T-helper 2 cell (primary cell): ENCODE measurements around the gene TENM3.

Source experiments
- DNase-seq, 5 experiments: peaks; one replicate each; pipeline versions ENCODE4 v3.0.0 to v3.0.0-alpha.2; 2012 to 2022

Gene TENM3

DNA sequence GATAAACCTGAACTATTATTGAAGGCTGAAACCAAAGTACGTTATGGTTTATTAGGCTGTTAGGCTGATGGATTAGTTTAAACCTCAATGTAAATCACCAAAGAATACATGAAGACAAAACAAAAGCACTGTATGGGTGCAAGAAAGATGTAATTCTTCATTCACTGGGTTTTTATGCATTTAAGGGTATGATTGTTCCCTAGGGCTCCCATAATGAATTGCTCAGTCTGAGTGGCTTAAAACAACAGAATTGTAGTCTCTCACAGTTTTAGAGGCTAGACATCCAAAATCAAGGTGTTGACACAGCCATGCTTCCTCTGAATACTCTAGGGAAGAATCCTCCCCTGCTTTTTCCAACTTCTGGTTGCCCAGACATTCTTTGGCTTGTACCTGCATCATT, 222.8 kb downstream of the TENM3 start:
- DNase-seq: no peak

DNA sequence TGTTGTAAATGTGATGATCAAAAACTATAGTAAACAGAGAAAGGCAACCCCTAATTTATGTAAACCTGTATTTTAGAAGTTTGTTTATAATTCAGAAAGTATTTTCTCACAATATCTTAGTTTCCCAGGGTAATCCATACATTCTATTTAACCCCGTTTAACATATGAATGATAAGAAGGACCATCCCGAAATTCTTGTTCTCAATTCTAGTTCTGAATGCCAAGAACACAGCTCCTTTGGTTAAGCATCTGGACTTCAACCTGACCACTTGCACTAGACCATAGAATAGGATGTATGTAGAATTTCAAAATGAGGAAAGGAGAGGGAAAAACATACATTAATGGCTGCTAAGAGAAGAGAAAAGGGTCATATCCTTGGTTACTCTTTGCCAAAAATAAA, 227.0 kb downstream of the TENM3 start:
- DNase-seq: no peak

GRCh38 chr4:182475539-182475938, 232.3 kb downstream of the TENM3 start:
- no peak for DNase-seq

- peak in 1 of 5 experiments; percentile 3 for DNase-seq
Measured at GRCh38 chr4:182478475-182478874, 235.3 kb downstream of the TENM3 start.

- no peak for DNase-seq
Measured at GRCh38 chr4:182483685-182484084, 240.5 kb downstream of the TENM3 start.

- DNase-seq: no peak
Measured at GRCh38 chr4:182486881-182487280, 243.7 kb downstream of the TENM3 start.

DNA sequence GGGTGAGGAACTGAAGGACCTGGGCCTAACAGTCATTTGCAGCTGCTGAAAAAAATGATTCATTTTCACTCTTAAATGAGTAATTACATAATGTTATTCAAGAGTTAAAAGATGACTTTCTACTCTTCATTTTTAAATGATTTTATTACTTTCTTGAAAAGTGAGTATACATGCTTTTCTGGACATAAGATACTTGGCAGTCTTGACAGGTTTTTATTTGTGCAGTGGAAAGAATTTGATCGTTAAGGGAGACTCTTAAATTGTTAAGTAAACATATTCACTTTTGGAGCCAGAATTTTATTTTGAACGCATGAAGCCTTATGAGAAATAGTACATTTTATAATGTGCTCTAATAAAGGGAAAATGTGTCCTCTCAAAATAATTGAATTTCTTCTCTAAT, 245.7 kb downstream of the TENM3 start:
- DNase-seq: no peak

DNA sequence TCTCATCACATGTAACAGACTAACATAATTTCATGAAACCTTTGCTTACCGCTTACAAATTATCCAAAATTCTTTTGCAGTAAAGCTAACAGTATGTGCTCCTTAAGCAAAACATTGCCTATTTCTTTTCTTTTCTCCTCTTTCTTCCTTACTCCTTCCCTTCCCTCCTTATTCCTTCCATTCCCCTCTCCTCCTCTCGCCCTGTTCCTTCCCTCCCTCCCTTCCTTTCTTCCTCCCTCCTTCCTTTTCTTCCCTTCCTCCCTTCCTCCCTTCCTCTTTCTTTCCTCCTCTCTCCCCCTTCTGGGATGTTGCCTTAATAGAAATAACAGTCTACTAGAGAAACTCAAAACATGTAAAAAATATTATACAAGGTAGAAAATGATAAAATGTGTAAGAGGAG, 246.4 kb downstream of the TENM3 start:
- DNase-seq: no peak

DNA sequence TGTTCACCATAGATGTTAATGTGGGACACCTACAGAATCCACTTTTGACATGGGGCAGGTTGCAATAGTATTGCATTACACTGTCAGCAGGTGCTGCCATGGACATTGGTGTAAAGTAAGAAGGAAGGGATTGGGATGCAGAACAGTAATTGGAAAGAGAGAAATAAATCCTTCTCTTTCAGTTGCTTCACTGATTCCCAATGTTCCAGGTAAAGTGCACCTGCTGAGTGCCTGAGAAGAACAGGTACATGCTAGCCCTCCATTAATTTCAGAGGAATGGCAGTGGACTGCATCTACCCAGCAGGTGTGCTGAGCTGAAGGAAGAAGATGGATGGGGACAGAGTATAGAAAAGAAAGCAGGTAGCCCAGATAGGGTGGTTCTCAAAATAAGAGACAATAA, 248.5 kb downstream of the TENM3 start:
- DNase-seq: no peak

GRCh38 chr4:182492423-182492822, 249.2 kb downstream of the TENM3 start:
- no peak for DNase-seq

DNA sequence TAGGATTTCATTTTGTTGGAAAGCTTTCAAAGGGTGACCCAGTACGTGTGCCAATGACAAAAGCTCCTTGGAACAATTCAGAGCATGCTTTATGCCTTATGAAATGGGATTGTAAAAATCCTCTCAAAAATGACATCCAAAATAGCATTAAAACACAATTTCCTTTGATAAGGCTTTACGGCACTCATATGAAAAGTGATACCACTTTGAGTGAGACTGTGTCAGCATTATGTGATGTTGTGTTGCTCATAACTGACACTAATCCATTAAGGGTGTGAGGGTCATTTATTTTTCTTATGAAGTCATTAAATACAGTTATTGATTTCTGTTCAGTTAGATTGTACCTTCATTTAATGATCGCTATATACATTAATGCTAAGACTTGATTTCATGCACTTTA, 250.2 kb downstream of the TENM3 start:
- no peak for DNase-seq

GRCh38 chr4:182494103-182494502, 250.9 kb downstream of the TENM3 start:
- no peak for DNase-seq

GRCh38 chr4:182495031-182495430, 251.8 kb downstream of the TENM3 start:
- DNase-seq: no peak

- no peak for DNase-seq
Measured at GRCh38 chr4:182495645-182496385, 252.6 kb downstream of the TENM3 start.

DNA sequence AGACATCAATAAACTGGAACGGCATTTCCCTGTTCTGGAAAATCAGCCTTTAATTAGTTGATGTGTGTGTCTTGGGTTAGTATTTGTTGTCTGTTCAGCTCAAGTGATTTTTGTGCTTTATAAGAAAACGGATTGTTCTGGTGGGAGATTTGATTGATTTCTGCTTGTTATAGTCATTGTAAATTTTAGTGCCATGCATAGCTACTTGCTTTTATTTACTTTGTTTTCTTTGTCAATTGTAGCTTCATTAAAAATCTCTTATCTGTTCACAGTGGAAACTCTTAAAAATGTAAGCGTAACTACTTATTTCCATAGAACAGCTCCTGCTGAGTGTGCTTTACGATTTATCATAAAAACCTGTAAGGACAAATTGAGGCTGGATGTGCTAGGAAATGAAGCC, 253.2 kb downstream of the TENM3 start:
- no peak for DNase-seq

DNA sequence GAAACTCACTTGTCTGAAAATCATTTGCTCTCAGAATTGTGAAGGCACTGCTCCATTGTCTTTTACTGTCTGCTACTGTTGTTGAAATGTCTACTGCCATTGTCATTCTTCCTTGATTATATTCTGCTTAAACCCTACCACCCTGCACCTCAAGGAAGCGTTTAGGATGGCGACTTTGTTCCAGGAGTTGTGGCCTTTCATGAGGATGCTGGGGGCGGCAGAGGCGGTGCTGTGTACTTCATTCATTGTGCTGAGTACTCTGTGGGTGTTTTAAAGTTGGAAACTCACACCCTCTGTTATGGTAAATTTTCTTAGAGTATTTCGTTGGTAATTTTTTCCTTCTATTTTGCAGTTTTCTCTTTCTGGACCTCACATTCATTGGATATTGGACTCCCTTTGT, 258.9 kb downstream of the TENM3 start:
- DNase-seq: no peak

DNA sequence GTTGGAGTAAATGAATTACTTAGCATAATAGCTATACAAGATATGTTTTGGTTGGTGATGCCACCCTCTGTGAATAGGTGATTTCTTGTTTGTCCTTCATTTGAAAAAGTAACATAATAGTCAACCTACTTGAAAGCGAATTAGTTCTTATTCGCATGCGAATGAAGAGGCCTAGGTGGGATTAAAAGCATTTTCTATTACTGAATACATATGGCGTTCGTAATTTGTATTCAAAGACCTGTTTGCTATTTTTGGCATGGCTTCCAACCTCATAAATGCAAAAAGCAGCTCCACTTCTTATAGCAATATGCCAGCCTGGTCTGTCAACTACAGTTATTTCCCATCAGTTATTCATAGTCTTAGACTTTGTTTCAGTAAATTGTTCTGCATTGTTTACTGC, 261.3 kb downstream of the TENM3 start:
- DNase-seq: no peak

DNA sequence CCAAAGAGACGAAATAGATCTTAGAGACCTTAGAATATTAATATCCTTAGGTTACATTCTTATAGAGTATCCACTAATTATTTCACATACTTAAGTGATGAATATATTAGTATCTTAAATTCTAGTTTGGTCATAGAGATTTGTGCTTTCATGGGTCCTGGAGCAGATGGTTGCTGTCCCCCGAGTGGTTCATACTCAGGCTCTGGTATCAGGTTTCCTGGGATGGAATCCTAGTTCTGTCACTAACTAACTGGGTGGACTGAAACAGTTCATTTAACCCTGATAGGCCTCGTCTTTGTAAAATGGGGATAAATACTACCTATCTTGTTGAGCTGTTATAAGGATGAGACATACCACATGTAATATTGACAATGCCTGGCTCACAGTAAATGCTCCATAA, 264.6 kb downstream of the TENM3 start:
- DNase-seq: no peak

DNA sequence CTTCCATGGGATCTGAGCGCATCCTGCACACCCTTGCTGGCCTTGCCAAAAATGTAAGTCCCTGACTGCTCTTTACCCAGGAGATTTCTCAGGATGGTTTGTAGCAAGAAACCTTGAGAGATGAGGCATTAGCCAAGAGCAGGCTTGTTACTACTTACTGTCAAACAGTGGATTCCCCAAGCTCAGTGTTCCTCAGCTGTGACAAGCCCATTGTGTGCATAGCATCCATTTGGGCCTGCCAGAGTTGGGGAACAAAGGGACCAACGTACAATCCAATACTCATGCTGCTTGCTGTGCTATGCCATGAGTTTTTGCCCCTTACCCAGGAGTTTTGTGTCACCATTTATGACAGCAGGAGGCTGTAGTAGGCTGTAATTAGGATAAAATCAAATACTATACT, 267.6 kb downstream of the TENM3 start:
- no peak for DNase-seq

DNA sequence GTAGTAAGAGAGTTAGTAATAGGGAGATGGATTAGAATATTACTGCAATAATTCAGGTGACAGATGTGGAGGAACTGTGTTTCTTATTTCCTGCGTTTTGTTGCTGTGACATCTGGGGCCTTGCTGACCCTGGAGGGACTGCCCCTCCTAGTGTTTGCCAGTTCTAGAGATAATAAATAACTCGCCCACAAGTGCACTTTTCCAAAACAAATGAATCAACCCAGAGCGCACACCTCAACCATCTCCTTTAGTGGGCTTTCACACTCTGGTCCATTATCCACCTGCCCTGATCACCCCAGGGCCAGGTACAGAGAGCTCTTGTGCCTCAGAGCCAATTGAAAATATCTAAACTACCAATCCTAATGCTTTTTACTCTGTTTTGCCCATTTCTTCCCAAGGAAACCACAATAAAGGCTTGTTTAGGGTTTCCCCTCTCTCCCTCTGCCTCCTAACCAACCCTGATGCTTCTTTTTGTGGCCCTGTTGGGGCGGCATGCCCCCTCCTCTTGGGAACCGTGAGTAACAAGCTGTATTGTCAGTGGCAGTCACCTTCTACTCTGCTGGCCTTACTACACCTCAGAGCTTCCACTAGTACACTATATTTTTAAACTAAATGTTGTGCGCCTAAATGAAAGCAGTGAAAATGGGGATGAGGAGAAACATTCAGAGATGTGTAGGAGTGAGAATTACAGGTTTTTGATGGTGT, 270.5 kb downstream of the TENM3 start:
- no peak for DNase-seq

DNA sequence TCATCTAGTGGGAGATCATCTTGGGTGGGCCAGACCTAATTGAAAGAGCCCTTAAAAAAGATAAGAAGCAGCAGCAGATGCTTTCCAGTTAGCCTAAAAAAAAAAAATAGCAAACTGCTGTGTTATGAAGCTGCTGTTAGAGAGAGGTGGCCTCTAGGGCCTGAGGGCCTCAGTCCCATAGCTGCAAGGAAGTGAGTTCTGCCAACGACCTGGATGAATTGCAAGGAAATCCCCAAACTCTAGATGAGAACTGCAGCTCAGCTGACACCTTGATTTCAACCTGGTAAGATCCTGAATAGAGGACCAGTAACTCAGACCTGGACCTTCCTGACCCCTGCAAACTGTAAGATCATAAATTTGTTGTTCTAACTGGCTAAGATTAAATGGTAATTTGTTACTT, 275.2 kb downstream of the TENM3 start:
- no peak for DNase-seq

GRCh38 chr4:182519528-182519927, 276.3 kb downstream of the TENM3 start:
- DNase-seq: no peak

- no peak for DNase-seq
Measured at GRCh38 chr4:182521011-182521410, 277.8 kb downstream of the TENM3 start.

DNA sequence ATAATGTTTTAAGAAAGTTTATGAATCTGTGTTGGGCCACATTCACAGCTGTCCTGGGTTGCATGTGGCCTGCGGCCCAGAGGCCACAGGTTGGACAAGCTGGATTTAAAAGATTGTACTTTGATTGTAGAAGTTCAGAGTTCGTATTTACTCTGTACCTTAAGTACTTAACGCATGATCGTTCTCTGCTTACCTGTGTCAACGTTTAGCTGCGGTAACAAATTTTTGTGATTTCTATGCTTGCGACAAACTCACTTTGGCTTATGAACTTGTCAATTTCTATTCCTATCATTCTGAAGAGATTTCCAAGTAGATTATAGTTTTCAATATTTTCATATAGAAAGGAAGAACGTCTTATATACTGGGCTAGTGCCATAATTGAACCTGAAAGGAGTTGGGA, 285.6 kb downstream of the TENM3 start:
- DNase-seq: no peak

GRCh38 chr4:182530451-182530850, 287.2 kb downstream of the TENM3 start:
- DNase-seq: no peak
